ENCODE measurements around the gene EMX1. TPM values are rescaled to one million over a fixed set of nuclear protein-coding genes. Genes with fewer than 3 reads are reported as not detected.

Gene EMX1
- total RNA-seq, 1 experiment from 2014 or later, result not detected

DNA sequence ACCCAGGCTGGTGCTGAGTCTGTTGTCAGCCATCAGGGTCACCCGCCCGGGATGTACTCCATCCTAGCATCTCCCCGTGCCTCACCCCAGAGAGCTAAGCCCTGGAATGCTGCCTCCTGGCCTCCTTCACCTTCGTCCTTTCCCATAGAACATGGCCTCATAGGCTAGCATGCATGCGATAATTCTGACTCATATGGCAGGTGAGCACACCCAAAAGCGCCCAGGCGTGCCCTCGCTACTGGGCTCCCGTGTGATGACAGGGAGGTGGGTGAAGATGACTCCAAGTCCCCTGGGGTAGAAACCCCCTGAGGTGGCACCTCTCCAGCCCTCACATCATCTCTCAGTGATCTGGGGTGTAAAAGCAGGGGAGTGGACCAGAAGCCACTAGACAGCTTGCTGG lies 22.8 kb upstream of the EMX1 start:
- TF ChIP-seq, protein P1, sequence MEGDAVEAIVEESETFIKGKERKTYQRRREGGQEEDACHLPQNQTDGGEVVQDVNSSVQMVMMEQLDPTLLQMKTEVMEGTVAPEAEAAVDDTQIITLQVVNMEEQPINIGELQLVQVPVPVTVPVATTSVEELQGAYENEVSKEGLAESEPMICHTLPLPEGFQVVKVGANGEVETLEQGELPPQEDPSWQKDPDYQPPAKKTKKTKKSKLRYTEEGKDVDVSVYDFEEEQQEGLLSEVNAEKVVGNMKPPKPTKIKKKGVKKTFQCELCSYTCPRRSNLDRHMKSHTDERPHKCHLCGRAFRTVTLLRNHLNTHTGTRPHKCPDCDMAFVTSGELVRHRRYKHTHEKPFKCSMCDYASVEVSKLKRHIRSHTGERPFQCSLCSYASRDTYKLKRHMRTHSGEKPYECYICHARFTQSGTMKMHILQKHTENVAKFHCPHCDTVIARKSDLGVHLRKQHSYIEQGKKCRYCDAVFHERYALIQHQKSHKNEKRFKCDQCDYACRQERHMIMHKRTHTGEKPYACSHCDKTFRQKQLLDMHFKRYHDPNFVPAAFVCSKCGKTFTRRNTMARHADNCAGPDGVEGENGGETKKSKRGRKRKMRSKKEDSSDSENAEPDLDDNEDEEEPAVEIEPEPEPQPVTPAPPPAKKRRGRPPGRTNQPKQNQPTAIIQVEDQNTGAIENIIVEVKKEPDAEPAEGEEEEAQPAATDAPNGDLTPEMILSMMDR (IDR thresholded peaks at IDR 0.05; ENCODE audit: unreplicated experiment), result no peak
- H3K36me3 Mint-ChIP-seq (ENCODE audit: insufficient read depth, unreplicated experiment), result peaks cover 2% of the 10 kb centered on the region
- no peak overlapping the region for H3K4me3 Mint-ChIP-seq (ENCODE audit: low read depth, unreplicated experiment)
- DNase-seq, result no peak
- H3K27me3 Mint-ChIP-seq (ENCODE audit: unreplicated experiment), result peaks cover 48% of the 10 kb centered on the region
- H3K27ac Mint-ChIP-seq (ENCODE audit: unreplicated experiment), result no peak overlapping the region
- intact Hi-C loops (cut with micrococcal nuclease; ENCODE audit: unreplicated experiment), result loop anchor here (5.0 kb wide), 1 partner anchor 268 kb away; no protein-coding TSS in a partner anchor
- peaks cover 36% of the 10 kb centered on the region for H3K4me1 Mint-ChIP-seq (ENCODE audit: low read depth, unreplicated experiment)
- no TSS peak for BruUV-seq (replicated peaks)
- CTCF ChIA-PET, result interaction anchor here (1.5 to 3.0 kb wide), 5 partner anchors 23 to 283 kb away, joined by 4 to 36 read pairs (median 19); partner anchors contain the start of gene EMX1
- H3K9me3 Mint-ChIP-seq (ENCODE audit: low read depth, unreplicated experiment), result no peaks in the 10 kb centered on the region

DNA sequence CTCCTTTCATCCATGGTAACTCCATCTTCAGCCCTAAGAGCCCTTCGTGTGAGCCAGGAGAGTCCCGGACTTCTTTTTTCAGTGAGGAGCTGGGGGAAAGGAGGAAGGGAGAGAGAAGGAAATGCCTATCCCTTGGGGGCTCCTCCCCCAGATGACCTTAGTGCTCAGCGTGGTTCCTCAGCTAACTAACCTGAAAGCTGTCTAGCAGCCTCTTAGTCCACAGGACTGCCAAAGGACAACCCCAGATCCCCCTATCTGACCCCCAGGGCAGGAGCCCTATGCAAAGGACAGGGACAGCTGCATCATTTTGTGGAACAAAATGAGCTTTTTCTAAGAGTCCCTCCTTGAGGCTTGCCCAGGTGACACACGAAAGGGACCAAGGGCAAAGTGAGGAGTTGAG lies 22.2 kb upstream of the EMX1 start:
- DNase-seq, result no peak
- H3K9me3 Mint-ChIP-seq (ENCODE audit: low read depth, unreplicated experiment), result no peaks in the 10 kb centered on the region
- BruUV-seq (replicated peaks), result no TSS peak
- no peak overlapping the region for H3K4me3 Mint-ChIP-seq (ENCODE audit: low read depth, unreplicated experiment)
- peaks cover 30% of the 10 kb centered on the region for H3K4me1 Mint-ChIP-seq (ENCODE audit: low read depth, unreplicated experiment)
- CTCF ChIA-PET, result interaction anchor here (1.0 to 3.0 kb wide), 4 partner anchors 8 to 79 kb away, joined by 3 to 19 read pairs (median 4); partner anchors contain the start of gene SPR
- intact Hi-C loops (cut with micrococcal nuclease; ENCODE audit: unreplicated experiment), result no loop called here
- TF ChIP-seq, protein P1 (IDR thresholded peaks at IDR 0.05; ENCODE audit: unreplicated experiment), result no peak
- no peaks in the 10 kb centered on the region for H3K36me3 Mint-ChIP-seq (ENCODE audit: insufficient read depth, unreplicated experiment)
- peaks cover 55% of the 10 kb centered on the region for H3K27me3 Mint-ChIP-seq (ENCODE audit: unreplicated experiment)
- H3K27ac Mint-ChIP-seq (ENCODE audit: unreplicated experiment), result no peak overlapping the region

DNA sequence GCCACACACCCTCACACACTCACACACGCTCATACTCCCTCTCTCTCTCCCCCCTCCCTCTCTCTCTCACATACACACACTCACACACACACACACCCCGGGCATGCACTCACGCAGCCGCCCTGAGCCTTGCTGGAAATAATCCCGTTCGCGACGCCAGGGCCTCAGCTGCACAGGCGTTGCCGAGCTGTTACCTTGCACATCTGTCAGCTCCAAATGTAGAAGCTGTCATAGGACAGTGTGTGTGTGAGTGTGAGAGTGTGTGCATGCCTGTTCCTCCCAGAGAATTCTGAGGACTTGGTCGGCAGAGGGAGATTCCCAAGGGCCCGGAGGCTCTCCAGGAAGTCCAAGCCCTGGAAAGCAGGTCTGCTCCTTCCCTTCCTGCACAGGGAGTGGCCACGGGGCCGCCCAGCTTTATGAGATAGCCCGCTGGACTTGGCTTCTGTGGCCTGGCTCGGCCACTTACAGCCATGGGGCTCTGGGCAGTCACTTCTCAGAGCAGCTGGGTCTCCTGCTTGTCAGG lies 21.5 kb upstream of the EMX1 start:
- no TSS peak for BruUV-seq (replicated peaks)
- CTCF ChIA-PET, result interaction anchor here (0.6 to 1.4 kb wide), 4 partner anchors 8 to 107 kb away, joined by 3 to 5 read pairs (median 4); partner anchors contain the start of gene SPR
- DNase-seq, result no peak
- no peaks in the 10 kb centered on the region for H3K9me3 Mint-ChIP-seq (ENCODE audit: low read depth, unreplicated experiment)
- H3K4me1 Mint-ChIP-seq (ENCODE audit: low read depth, unreplicated experiment), result peaks cover 23% of the 10 kb centered on the region
- H3K27ac Mint-ChIP-seq (ENCODE audit: unreplicated experiment), result no peak overlapping the region
- no peak overlapping the region for H3K4me3 Mint-ChIP-seq (ENCODE audit: low read depth, unreplicated experiment)
- peaks cover 61% of the 10 kb centered on the region for H3K27me3 Mint-ChIP-seq (ENCODE audit: unreplicated experiment)
- TF ChIP-seq, protein P1 (IDR thresholded peaks at IDR 0.05; ENCODE audit: unreplicated experiment), result no peak
- H3K36me3 Mint-ChIP-seq (ENCODE audit: insufficient read depth, unreplicated experiment), result no peaks in the 10 kb centered on the region
- intact Hi-C loops (cut with micrococcal nuclease; ENCODE audit: unreplicated experiment), result no loop called here

DNA sequence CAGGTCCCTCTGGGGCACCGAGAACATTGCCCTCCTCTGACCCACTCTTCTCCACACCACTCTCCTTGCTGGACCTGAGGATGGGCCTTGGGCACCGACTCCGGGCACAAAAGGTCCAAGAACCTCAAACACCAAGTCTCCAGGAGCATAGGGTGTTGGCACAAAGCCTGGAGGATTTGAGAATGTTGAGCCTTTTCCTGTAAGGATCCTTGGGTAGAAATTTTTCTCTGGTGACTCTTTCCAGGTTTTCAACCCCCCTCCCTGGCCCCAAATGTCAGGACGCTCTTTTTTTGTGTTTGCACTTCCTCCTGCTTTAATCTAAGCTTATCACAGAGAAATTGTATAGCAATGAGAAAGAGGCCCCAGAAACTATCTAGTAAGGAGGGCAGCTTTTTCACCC lies 20.9 kb upstream of the EMX1 start:
- no TSS peak for BruUV-seq (replicated peaks)
- CTCF ChIA-PET, result interaction anchor here (1.4 kb wide), 1 partner anchor 9 kb away, joined by 5 read pairs; the partner anchor contains the start of gene SPR
- Mint-ChIP-seq H3K36me3 (ENCODE audit: insufficient read depth, unreplicated experiment) (no peaks in the 10 kb centered on the region), H3K4me3 (ENCODE audit: low read depth, unreplicated experiment) (no peak overlapping the region), H3K4me1 (ENCODE audit: low read depth, unreplicated experiment) (peaks cover 20% of the 10 kb centered on the region), H3K27ac (ENCODE audit: unreplicated experiment) (no peak overlapping the region), H3K9me3 (ENCODE audit: low read depth, unreplicated experiment) (no peaks in the 10 kb centered on the region), H3K27me3 (ENCODE audit: unreplicated experiment) (peaks cover 67% of the 10 kb centered on the region)
- intact Hi-C loops (cut with micrococcal nuclease; ENCODE audit: unreplicated experiment), result no loop called here
- TF ChIP-seq, protein P1 (IDR thresholded peaks at IDR 0.05; ENCODE audit: unreplicated experiment), result no peak
- no peak for DNase-seq

All from Calu3 (cell line).